ENCODE results near the gene AP1B1. TPM values are rescaled to one million over a fixed set of nuclear protein-coding genes. Genes with fewer than 3 reads are reported as not detected.

AP1B1 gene
- polyA plus RNA-seq, 1 donor from 2014 or later, result 43.8 TPM

DNA sequence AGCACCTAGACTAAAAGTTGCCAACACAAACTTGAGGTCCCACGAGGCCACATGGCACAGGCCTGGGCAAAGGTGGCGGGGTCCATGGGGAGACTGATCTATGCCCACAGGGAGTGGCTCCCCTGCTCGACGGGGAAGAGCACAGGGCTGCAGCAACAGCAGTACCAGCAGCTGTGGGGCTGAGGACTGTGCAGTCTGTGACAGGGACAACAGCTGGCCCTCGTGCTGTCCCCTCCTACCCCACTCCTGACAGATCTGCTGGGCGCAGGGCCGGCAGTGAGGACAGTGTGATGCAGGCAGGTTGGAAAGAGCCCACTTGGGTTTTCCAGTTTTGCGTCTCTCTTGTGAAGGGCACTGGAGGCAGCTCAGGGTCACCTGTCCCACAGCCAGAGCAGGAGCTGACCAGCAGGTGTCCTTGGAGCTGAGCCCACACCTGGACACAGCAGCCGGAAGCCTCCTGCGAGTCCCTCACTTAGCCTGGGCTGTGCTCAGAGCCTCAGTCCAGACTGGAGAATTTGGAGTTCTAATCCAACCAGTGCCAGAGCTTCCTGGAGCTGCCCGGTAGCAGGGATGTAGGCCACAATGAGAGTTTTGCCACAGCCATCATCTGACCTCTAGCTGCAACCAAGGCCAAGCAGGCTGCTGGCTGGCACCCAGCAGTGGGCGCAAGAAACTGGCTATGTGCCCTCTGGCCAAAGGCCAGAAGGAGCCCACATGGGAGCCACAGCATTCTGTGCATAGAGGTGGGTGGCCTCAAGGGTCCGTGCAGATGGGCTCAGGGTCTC lies 85.5 kb downstream of the AP1B1 start:
- no peak overlapping the region for H3K4me3 ChIP-seq (ENCODE audit: low read length)
- H3K79me2 ChIP-seq (replicated peaks; ENCODE audit: insufficient read depth, low read length), result no peaks in the 10 kb centered on the region
- no peaks in the 10 kb centered on the region for H3K9me3 ChIP-seq (ENCODE audit: low read length)
- H3K36me3 ChIP-seq (ENCODE audit: insufficient read depth, low read length), result no peaks in the 10 kb centered on the region
- no peak overlapping the region for H3K9ac ChIP-seq (ENCODE audit: low read length)
- no peaks in the 10 kb centered on the region for H4K20me1 ChIP-seq (ENCODE audit: insufficient read depth)
- TF ChIP-seq EZH2 (IDR thresholded peaks at IDR 0.05; ENCODE audit: borderline replicate concordance, insufficient read depth, low read length, poor library complexity, severe bottlenecking) (no peak), POLR2AphosphoS5 (IDR thresholded peaks at IDR 0.05) (no peak), EP300 (conservative IDR thresholded peaks at IDR 0.05; ENCODE audit: poor library complexity, severe bottlenecking) (no peak), MXI1 (conservative IDR thresholded peaks at IDR 0.05; ENCODE audit: poor library complexity, severe bottlenecking) (no peak)
- H3F3A ChIP-seq (ENCODE audit: insufficient read depth, low read length, poor library complexity, severe bottlenecking), result no peaks in the 10 kb centered on the region
- H3K27ac ChIP-seq (ENCODE audit: low read length), result no peak overlapping the region
- H3K27me3 ChIP-seq (ENCODE audit: insufficient read depth, low read depth, low read length), result peaks cover 11% of the 10 kb centered on the region
- H3K9me2 ChIP-seq (ENCODE audit: insufficient read depth, low read length), result no peaks in the 10 kb centered on the region
- no peak overlapping the region for H3K4me2 ChIP-seq (ENCODE audit: low read length)
- no peak overlapping the region for H2AFZ ChIP-seq (ENCODE audit: low read depth, low read length)

DNA sequence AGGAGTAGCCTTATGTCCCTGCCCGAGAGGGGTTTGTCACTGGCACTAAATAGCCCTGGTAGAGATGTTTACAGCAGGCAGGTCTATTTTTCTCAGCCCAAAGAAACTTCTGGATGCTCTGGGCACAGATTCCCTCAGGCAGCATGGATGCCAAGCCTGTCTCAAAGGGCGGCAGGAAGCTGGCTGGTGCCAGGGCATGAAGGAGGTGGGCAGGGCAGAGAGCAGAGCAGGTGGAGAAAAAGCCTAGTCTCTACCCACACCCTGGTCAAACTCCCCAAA lies 86.0 kb downstream of the AP1B1 start:
- Histone ChIP-seq H3K36me3 (ENCODE audit: insufficient read depth, low read length) (peaks cover 4% of the 10 kb centered on the region), H3K27ac (ENCODE audit: low read length) (no peak overlapping the region), H3K79me2 (replicated peaks; ENCODE audit: insufficient read depth, low read length) (no peaks in the 10 kb centered on the region), H3K4me2 (ENCODE audit: low read length) (no peak overlapping the region), H3F3A (ENCODE audit: insufficient read depth, low read length, poor library complexity, severe bottlenecking) (no peaks in the 10 kb centered on the region), H3K9me2 (ENCODE audit: insufficient read depth, low read length) (no peaks in the 10 kb centered on the region), H3K9ac (ENCODE audit: low read length) (no peak overlapping the region), H3K9me3 (ENCODE audit: low read length) (no peaks in the 10 kb centered on the region), H2AFZ (ENCODE audit: low read depth, low read length) (no peak overlapping the region), H3K4me3 (ENCODE audit: low read length) (no peak overlapping the region), H3K27me3 (ENCODE audit: insufficient read depth, low read depth, low read length) (peaks cover 11% of the 10 kb centered on the region), H4K20me1 (ENCODE audit: insufficient read depth) (no peaks in the 10 kb centered on the region)
- TF ChIP-seq, protein P1, sequence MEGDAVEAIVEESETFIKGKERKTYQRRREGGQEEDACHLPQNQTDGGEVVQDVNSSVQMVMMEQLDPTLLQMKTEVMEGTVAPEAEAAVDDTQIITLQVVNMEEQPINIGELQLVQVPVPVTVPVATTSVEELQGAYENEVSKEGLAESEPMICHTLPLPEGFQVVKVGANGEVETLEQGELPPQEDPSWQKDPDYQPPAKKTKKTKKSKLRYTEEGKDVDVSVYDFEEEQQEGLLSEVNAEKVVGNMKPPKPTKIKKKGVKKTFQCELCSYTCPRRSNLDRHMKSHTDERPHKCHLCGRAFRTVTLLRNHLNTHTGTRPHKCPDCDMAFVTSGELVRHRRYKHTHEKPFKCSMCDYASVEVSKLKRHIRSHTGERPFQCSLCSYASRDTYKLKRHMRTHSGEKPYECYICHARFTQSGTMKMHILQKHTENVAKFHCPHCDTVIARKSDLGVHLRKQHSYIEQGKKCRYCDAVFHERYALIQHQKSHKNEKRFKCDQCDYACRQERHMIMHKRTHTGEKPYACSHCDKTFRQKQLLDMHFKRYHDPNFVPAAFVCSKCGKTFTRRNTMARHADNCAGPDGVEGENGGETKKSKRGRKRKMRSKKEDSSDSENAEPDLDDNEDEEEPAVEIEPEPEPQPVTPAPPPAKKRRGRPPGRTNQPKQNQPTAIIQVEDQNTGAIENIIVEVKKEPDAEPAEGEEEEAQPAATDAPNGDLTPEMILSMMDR (IDR thresholded peaks at IDR 0.05; ENCODE audit: poor library complexity, severe bottlenecking), result no peak
- no peak for TF ChIP-seq POLR2AphosphoS5 (IDR thresholded peaks at IDR 0.05)
- TF ChIP-seq, protein P2, sequence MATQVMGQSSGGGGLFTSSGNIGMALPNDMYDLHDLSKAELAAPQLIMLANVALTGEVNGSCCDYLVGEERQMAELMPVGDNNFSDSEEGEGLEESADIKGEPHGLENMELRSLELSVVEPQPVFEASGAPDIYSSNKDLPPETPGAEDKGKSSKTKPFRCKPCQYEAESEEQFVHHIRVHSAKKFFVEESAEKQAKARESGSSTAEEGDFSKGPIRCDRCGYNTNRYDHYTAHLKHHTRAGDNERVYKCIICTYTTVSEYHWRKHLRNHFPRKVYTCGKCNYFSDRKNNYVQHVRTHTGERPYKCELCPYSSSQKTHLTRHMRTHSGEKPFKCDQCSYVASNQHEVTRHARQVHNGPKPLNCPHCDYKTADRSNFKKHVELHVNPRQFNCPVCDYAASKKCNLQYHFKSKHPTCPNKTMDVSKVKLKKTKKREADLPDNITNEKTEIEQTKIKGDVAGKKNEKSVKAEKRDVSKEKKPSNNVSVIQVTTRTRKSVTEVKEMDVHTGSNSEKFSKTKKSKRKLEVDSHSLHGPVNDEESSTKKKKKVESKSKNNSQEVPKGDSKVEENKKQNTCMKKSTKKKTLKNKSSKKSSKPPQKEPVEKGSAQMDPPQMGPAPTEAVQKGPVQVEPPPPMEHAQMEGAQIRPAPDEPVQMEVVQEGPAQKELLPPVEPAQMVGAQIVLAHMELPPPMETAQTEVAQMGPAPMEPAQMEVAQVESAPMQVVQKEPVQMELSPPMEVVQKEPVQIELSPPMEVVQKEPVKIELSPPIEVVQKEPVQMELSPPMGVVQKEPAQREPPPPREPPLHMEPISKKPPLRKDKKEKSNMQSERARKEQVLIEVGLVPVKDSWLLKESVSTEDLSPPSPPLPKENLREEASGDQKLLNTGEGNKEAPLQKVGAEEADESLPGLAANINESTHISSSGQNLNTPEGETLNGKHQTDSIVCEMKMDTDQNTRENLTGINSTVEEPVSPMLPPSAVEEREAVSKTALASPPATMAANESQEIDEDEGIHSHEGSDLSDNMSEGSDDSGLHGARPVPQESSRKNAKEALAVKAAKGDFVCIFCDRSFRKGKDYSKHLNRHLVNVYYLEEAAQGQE (IDR thresholded peaks at IDR 0.05; ENCODE audit: borderline replicate concordance), result no peak
- no peak for TF ChIP-seq EP300 (conservative IDR thresholded peaks at IDR 0.05; ENCODE audit: poor library complexity, severe bottlenecking)
- no peak for TF ChIP-seq TAF1 (IDR thresholded peaks at IDR 0.05; ENCODE audit: low read depth)
- TF ChIP-seq MXI1 (conservative IDR thresholded peaks at IDR 0.05; ENCODE audit: poor library complexity, severe bottlenecking), result no peak
- TF ChIP-seq SMC3 (conservative IDR thresholded peaks at IDR 0.05; ENCODE audit: poor library complexity), result no peak
- no peak for TF ChIP-seq RAD21 (conservative IDR thresholded peaks at IDR 0.05)
- no peak for TF ChIP-seq EZH2 (IDR thresholded peaks at IDR 0.05; ENCODE audit: borderline replicate concordance, insufficient read depth, low read length, poor library complexity, severe bottlenecking)
